A549 (cell line): Measurements from ENCODE around the gene ABCB6. TPM values are rescaled to one million over a fixed set of nuclear protein-coding genes. Genes with fewer than 3 reads are reported as not detected.

Experiments used
- ATAC-seq, 2 experiments: fragments of 200-7000 bp in 1 of 2; fragments of >200 bp in 1 of 2; cut with Nextera tagmentation in 1 of 2; cut with Tn5 transposase in 1 of 2; 3 replicates each; pipeline versions ENCODE4 v1.8.0 to v1.9.1; 2018 to 2020; ENCODE audit warnings: mild to moderate bottlenecking in 1 of 2, moderate library complexity in 1 of 2
- CTCF ChIA-PET: fragments of 300-600 bp; sonication (Branson Sonifier 250); formaldehyde crosslinking; extraction: SDS; loops from one replicate; lab custom pipeline; 2021; ENCODE audit warnings: antibody characterized with exemption, inconsistent platforms; lab: Yijun Ruan, JAX
- POLR2A ChIA-PET: fragments of 350-600 bp; formaldehyde crosslinking; extraction: SDS; loops from one replicate; lab custom pipeline; 2021; ENCODE audit warnings: antibody characterized with exemption, inconsistent platforms; lab: Yijun Ruan, JAX
- DNase-seq, 2 experiments: peaks; one replicate each; pipeline versions ENCODE4 v3.0.0 to v3.0.0-alpha.2; 2011 to 2016; ENCODE audit warnings: low read depth in 1 of 2, low spot score in 1 of 2
- FAIRE-seq: peaks from 2 replicates; lab custom pipeline; 2011; peaks lifted over from hg19 to GRCh38; lab: Jason Lieb, UNC
- H3K27ac ChIP-seq, 2 experiments: fragments of >200 bp; sonication (Bioruptor Twin); formaldehyde crosslinking; 3 replicates each; pipeline ENCODE4 v1.5.1; 2016 to 2017
- H3K4me1 ChIP-seq: fragments of >200 bp; sonication (Bioruptor Twin); formaldehyde crosslinking; 3 replicates; pipeline ENCODE4 v1.6.1; 2016
- H3K4me2 ChIP-seq: fragments of >200 bp; sonication (Bioruptor Twin); formaldehyde crosslinking; 3 replicates; pipeline ENCODE4 v1.6.1; 2016
- H3K4me3 ChIP-seq: fragments of >200 bp; sonication (Bioruptor Twin); formaldehyde crosslinking; 3 replicates; pipeline ENCODE4 v1.5.1; 2016
- H3K9me3 ChIP-seq: fragments of >200 bp; sonication (Bioruptor Twin); formaldehyde crosslinking; 3 replicates; pipeline ENCODE4 v1.6.1; 2016
- ATOH8 ChIP-seq: fragments of 250-450 bp; sonication (Bioruptor Pico); IDR thresholded peaks from 2 replicates; pipeline ENCODE4 v1.5.0; 2020; ENCODE audit warnings: low read depth, mild to moderate bottlenecking, moderate library complexity
- BCL3 ChIP-seq: fragments of >200 bp; sonication (Bioruptor Twin); formaldehyde crosslinking; IDR thresholded peaks from 3 replicates; pipeline ENCODE4 v1.6.1; 2016
- BHLHE40 ChIP-seq: IDR thresholded peaks from 2 replicates; pipeline ENCODE4 v1.6.1; 2012; ENCODE audit warnings: low read depth, low read length, inconsistent platforms
- CBX2 ChIP-seq: fragments of 200-600 bp; sonication (generic); IDR thresholded peaks from 2 replicates; pipeline ENCODE4 v1.6.1; 2016; ENCODE audit warnings: low read depth, mild to moderate bottlenecking, borderline replicate concordance
- CHD2 ChIP-seq: fragments of 150-350 bp; IDR thresholded peaks from 2 replicates; pipeline ENCODE4 v1.6.1; 2014; ENCODE audit warnings: low read length; ENCODE audit not compliant: partially characterized antibody
- ELK1 ChIP-seq: fragments of 150-350 bp; IDR thresholded peaks from 2 replicates; pipeline ENCODE4 v1.6.1; 2014; ENCODE audit warnings: low read depth, mild to moderate bottlenecking, low read length
- ESRRA ChIP-seq: fragments of 150-350 bp; IDR thresholded peaks from 2 replicates; pipeline ENCODE4 v1.6.1; 2014; ENCODE audit warnings: mild to moderate bottlenecking, low read length, borderline replicate concordance
- FOSL2 ChIP-seq, 2 experiments: fragments of 450-650 bp in 1 of 2; fragments of >200 bp in 1 of 2; sonication (Bioruptor Twin) in 1 of 2; formaldehyde crosslinking; IDR thresholded peaks; 2 replicates each; pipeline versions ENCODE4 v1.5.0 to v1.6.1; 2016 to 2020; ENCODE audit warnings: mild to moderate bottlenecking in 1 of 2, moderate library complexity in 1 of 2
- HMGXB4 ChIP-seq: fragments of 250-450 bp; sonication (Bioruptor Pico); IDR thresholded peaks from 2 replicates; pipeline ENCODE4 v1.5.0; 2021; ENCODE audit warnings: mild to moderate bottlenecking, moderate library complexity, borderline replicate concordance
- KDM1A ChIP-seq: fragments of 200-600 bp; sonication (generic); IDR thresholded peaks from 2 replicates; pipeline ENCODE4 v1.6.1; 2016; ENCODE audit warnings: low read depth, mild to moderate bottlenecking
- MAFK ChIP-seq: fragments of 450-650 bp; IDR thresholded peaks from 2 replicates; pipeline ENCODE4 v1.6.1; 2014; ENCODE audit not compliant: partially characterized antibody
- MAZ ChIP-seq: fragments of 150-350 bp; IDR thresholded peaks from 2 replicates; pipeline ENCODE4 v1.6.1; 2014; ENCODE audit warnings: antibody characterized with exemption, low read depth, low read length, borderline replicate concordance
- NFE2L2 ChIP-seq: fragments of 150-350 bp; conservative IDR thresholded peaks from 2 replicates; pipeline ENCODE4 v1.6.1; 2014; ENCODE audit warnings: low read length
- PHF8 ChIP-seq: fragments of 200-600 bp; sonication (generic); IDR thresholded peaks from 2 replicates; pipeline ENCODE4 v1.6.1; 2016; ENCODE audit warnings: low read depth, mild to moderate bottlenecking, antibody characterized with exemption, moderate library complexity, borderline replicate concordance
- POLR2A ChIP-seq: IDR thresholded peaks from 2 replicates; pipeline ENCODE4 v1.6.1; 2012; ENCODE audit warnings: mild to moderate bottlenecking, low read length
- RAD21 ChIP-seq, 2 experiments: fragments of >200 bp in 1 of 2; sonication (Bioruptor Twin) in 1 of 2; formaldehyde crosslinking in 1 of 2; IDR thresholded peaks in 1 of 2; conservative IDR thresholded peaks in 1 of 2; 2 replicates in 1 of 2; 3 replicates in 1 of 2; pipeline ENCODE4 v1.6.1; 2012 to 2018; ENCODE audit warnings: inconsistent platforms in 1 of 2
- WGBS: methylation state at CpG from one replicate; pipeline ENCODE4 v1.1.6; 2017; ENCODE audit errors: missing lambda C conversion rate; 5-methylcytosine and 5-hydroxymethylcytosine counted together
- polyA plus RNA-seq, 4 experiments: library from polyadenylated mRNA; depleted of rRNA in 3 of 4; stranded (reverse); fragments of >200 nt; fragmentation: RNase III in 1 of 4; extraction: RNeasy Plus Mini Kit Qiagen cat#74134 plus additional on column Dnase treatment in 1 of 4; gene quantifications; 2 replicates in 3 of 4; 3 replicates in 1 of 4; pipeline ENCODE4 v1.2.3, GENCODE V29; 2011 to 2017
- TF ChIP-seq, protein P1 (sequence below): IDR thresholded peaks from 2 replicates; pipeline ENCODE4 v1.6.1; 2012
- TF ChIP-seq, protein P2 (sequence below): fragments of 200-600 bp; sonication (generic); IDR thresholded peaks from 2 replicates; pipeline ENCODE4 v1.6.1; 2016; ENCODE audit warnings: antibody characterized with exemption, mild to moderate bottlenecking, moderate library complexity

The ABCB6 gene
- polyA plus RNA-seq, 2 of the 4 experiments (the other 2 are of a cell fraction): 51.3 to 62.5 TPM

GRCh38 chr2:219182331-219183150 is 36.2 kb downstream of the ABCB6 start:
- TF ChIP-seq HMGXB4 (CRISPR knock-in tag) (no peak), MAFK (no peak), RAD21 (conservative IDR thresholded peaks at IDR 0.05 in 1 of 2, IDR thresholded peaks at IDR 0.05 in 1 of 2) (no peak), NFE2L2 (no peak), BCL3 (no peak), ESRRA (no peak), MAZ (no peak), ATOH8 (CRISPR knock-in tag) (no peak), CHD2 (no peak), BHLHE40 (no peak), POLR2A (no peak)
- TF ChIP-seq, protein P1, sequence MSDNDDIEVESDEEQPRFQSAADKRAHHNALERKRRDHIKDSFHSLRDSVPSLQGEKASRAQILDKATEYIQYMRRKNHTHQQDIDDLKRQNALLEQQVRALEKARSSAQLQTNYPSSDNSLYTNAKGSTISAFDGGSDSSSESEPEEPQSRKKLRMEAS: no peak
- 93% methylated on average over 8 of the region's 8 CpGs for WGBS
- FAIRE-seq: no peak
- Histone ChIP-seq H3K9me3 (no peaks in the 10 kb centered on the region), H3K4me3 (no peak overlapping the region), H3K4me2 (no peak overlapping the region), H3K27ac (no peak overlapping the region), H3K4me1 (peaks cover 10% of the 10 kb centered on the region)
- ChIA-PET CTCF (interaction anchor here (0.6 to 4.0 kb wide), 13 partner anchors 8 to 124 kb away, joined by 3 to 24 read pairs (median 5); partner anchors contain the start of genes SLC23A3 and ZFAND2B), POLR2A (no interaction called here)
- ATAC-seq: no peak
- no peak for DNase-seq

DNA sequence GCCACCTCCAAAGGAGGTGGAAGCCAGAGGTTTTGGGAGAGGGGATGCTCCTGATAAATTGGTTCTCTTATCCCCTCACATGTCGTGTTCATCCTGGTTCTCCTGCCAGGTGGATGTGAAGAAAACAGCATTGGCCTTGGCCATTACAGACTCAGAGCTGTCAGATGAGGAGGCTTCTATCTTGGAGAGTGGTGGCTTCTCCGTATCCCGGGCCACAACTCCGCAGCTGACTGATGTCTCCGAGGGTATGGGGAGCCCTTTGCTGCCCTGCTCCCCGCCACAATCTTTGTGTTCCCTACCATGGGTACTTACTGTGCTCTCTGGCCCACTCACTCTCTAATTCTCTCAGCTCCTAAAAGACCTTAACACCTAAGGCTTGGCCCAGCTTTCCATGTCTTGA is 37.2 kb downstream of the ABCB6 start:
- FAIRE-seq (no peak), ATAC-seq (no peak), DNase-seq (no peak)
- Histone ChIP-seq H3K4me3 (no peak overlapping the region), H3K4me2 (no peak overlapping the region), H3K27ac (no peak overlapping the region), H3K9me3 (no peaks in the 10 kb centered on the region), H3K4me1 (peaks cover 10% of the 10 kb centered on the region)
- ChIA-PET CTCF (interaction anchor here (0.8 to 4.0 kb wide), 13 partner anchors 10 to 123 kb away, joined by 3 to 24 read pairs (median 4); partner anchors contain the start of genes SLC23A3 and ZFAND2B), POLR2A (interaction anchor here (1.7 kb wide), 1 partner anchor 25 kb away, joined by 5 read pairs; the partner anchor contains the start of gene ZFAND2B)
- WGBS: 85% methylated on average over 6 of the region's 6 CpGs
- TF ChIP-seq FOSL2 (IDR thresholded peaks at IDR 0.05) (no peak), FOSL2 (CRISPR knock-in tag; IDR thresholded peaks at IDR 0.05) (no peak), ATOH8 (CRISPR knock-in tag) (no peak), KDM1A (no peak), PHF8 (no peak), ELK1 (no peak), CBX2 (no peak)
- TF ChIP-seq, protein P2, sequence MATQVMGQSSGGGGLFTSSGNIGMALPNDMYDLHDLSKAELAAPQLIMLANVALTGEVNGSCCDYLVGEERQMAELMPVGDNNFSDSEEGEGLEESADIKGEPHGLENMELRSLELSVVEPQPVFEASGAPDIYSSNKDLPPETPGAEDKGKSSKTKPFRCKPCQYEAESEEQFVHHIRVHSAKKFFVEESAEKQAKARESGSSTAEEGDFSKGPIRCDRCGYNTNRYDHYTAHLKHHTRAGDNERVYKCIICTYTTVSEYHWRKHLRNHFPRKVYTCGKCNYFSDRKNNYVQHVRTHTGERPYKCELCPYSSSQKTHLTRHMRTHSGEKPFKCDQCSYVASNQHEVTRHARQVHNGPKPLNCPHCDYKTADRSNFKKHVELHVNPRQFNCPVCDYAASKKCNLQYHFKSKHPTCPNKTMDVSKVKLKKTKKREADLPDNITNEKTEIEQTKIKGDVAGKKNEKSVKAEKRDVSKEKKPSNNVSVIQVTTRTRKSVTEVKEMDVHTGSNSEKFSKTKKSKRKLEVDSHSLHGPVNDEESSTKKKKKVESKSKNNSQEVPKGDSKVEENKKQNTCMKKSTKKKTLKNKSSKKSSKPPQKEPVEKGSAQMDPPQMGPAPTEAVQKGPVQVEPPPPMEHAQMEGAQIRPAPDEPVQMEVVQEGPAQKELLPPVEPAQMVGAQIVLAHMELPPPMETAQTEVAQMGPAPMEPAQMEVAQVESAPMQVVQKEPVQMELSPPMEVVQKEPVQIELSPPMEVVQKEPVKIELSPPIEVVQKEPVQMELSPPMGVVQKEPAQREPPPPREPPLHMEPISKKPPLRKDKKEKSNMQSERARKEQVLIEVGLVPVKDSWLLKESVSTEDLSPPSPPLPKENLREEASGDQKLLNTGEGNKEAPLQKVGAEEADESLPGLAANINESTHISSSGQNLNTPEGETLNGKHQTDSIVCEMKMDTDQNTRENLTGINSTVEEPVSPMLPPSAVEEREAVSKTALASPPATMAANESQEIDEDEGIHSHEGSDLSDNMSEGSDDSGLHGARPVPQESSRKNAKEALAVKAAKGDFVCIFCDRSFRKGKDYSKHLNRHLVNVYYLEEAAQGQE: no peak
